A172 (cell line): ENCODE results near the gene OBP2A. TPM values are rescaled to one million over a fixed set of nuclear protein-coding genes. Genes with fewer than 3 reads are reported as not detected.
"Not testable (repeated sequence)": the region's sequence is repeated elsewhere in the genome, so short reads cannot be mapped to it uniquely, and the experiment has no call there.

Experiments
- DNase-seq: peaks from one replicate; pipeline ENCODE4 v3.0.0-alpha.2; 2015; ENCODE audit warnings: low spot score
- total RNA-seq: library from RNA; depleted of rRNA; stranded (reverse); fragments of >200 nt; shearing (Covaris generic); gene quantifications from 2 replicates; pipeline ENCODE4 v1.2.3, GENCODE V29; 2014; rRNA removed

The OBP2A gene
- not detected in 2 replicates for total RNA-seq

GRCh38 chr9:135545646-135546176 is at the start of gene OBP2A:
Gene OBP2A (plus strand): TSS chr9:135546126. CDS start chr9:135546181, 55 bp downstream.
- not testable (repeated sequence) for DNase-seq

- no peak for DNase-seq
Measured at GRCh38 chr9:135498381-135499126, 47.4 kb upstream of the OBP2A start.

GRCh38 chr9:135499326-135500070 is 46.4 kb upstream of the OBP2A start:
- DNase-seq, result peak; percentile 68

GRCh38 chr9:135500071-135500524 is 45.8 kb upstream of the OBP2A start:
- peak; percentile 38 for DNase-seq

GRCh38 chr9:135500525-135501260 is 45.2 kb upstream of the OBP2A start, which contains the start of gene MRPS2:
Gene MRPS2 (plus strand): TSS chr9:135500682. CDS start chr9:135500711, 29 bp downstream.
- DNase-seq, result peak; percentile 65

- DNase-seq, result no peak
Measured at GRCh38 chr9:135501261-135502167, 44.4 kb upstream of the OBP2A start.

- no peak for DNase-seq
Measured at GRCh38 chr9:135502168-135502872, 43.6 kb upstream of the OBP2A start.

GRCh38 chr9:135502873-135503321 is 43.0 kb upstream of the OBP2A start:
- DNase-seq, result no peak

- DNase-seq, result no peak
Measured at GRCh38 chr9:135503371-135504261, 42.3 kb upstream of the OBP2A start.

GRCh38 chr9:135504262-135505243 is 41.4 kb upstream of the OBP2A start:
- peak; percentile 54 for DNase-seq

GRCh38 chr9:135505406-135506187 is 40.3 kb upstream of the OBP2A start:
- no peak for DNase-seq

- no peak for DNase-seq
Measured at GRCh38 chr9:135506327-135507103, 39.4 kb upstream of the OBP2A start.

GRCh38 chr9:135507104-135508035 is 38.6 kb upstream of the OBP2A start:
- DNase-seq, result no peak

- no peak for DNase-seq
Measured at GRCh38 chr9:135508211-135508820, 37.6 kb upstream of the OBP2A start.

GRCh38 chr9:135509458-135509857 is 36.5 kb upstream of the OBP2A start:
- DNase-seq, result no peak
